HG03039 (cell line): ENCODE measurements around the gene PEX10.

Experiments
- ATAC-seq: cut with Tn5 transposase; IDR thresholded peaks from one replicate; pipeline ENCODE4 v1.9.1; 2021; ENCODE audit warnings: mild to moderate bottlenecking, moderate library complexity; ENCODE audit not compliant: unreplicated experiment

Gene PEX10

GRCh38 chr1:2355373-2356261 is 56.7 kb downstream of the PEX10 start:
- no peak for ATAC-seq

GRCh38 chr1:2354511-2355372 is 57.6 kb downstream of the PEX10 start:
- ATAC-seq: no peak
